B cell (primary cell): ENCODE data around the gene P4HA1. TPM values are rescaled to one million over a fixed set of nuclear protein-coding genes. Genes with fewer than 3 reads are reported as not detected.

Experiments
- ATAC-seq: fragments of 200-7000 bp; cut with Tn5 transposase; one replicate; pipeline ENCODE4 v1.10.0; 2021; ENCODE audit warnings: low read depth, mild to moderate bottlenecking, moderate number of reproducible peaks, moderate library complexity
- CTCF ChIA-PET: fragments of 350-600 bp; sonication (Branson Sonifier 250); formaldehyde crosslinking; loops from one replicate; lab custom pipeline; 2021; ENCODE audit warnings: antibody characterized with exemption, inconsistent platforms; lab: Charles Lee
- POLR2A ChIA-PET: fragments of 350-600 bp; sonication (Branson Sonifier 250); formaldehyde crosslinking; loops from one replicate; lab custom pipeline; 2021; ENCODE audit warnings: antibody characterized with exemption; lab: Charles Lee
- DNase-seq: peaks from one replicate; pipeline ENCODE4 v3.0.0; 2013
- H2AFZ ChIP-seq: 2 replicates; pipeline ENCODE4 v1.6.1; 2012; ENCODE audit warnings: mild to moderate bottlenecking, low read depth, low read length; ENCODE audit not compliant: insufficient read depth, poor library complexity, severe bottlenecking
- H3K27ac ChIP-seq, 2 donors: 1 replicate in 1 of 2; 2 replicates in 1 of 2; pipeline ENCODE4 v1.5.1; 2012 to 2013; ENCODE audit warnings: low read length in 2 of 2, mild to moderate bottlenecking in 2 of 2, moderate library complexity in 1 of 2
- H3K27me3 ChIP-seq, 4 experiments: fragments of 200-600 bp in 1 of 4; sonication (generic) in 1 of 4; replicated peaks in 1 of 4; 1 replicate in 2 of 4; 2 replicates in 2 of 4; pipeline versions ENCODE4 v1.6.1 to v1.7.0; 2013 to 2016; ENCODE audit warnings: low read length in 3 of 4, mild to moderate bottlenecking in 2 of 4, mixed read lengths in 1 of 4, moderate library complexity in 1 of 4; ENCODE audit not compliant: insufficient read depth in 4 of 4, control insufficient read depth in 3 of 4; ENCODE audit errors: control extremely low read depth in 1 of 4
- H3K36me3 ChIP-seq, 2 experiments: replicated peaks in 1 of 2; 1 replicate in 1 of 2; 2 replicates in 1 of 2; pipeline versions ENCODE4 v1.6.1 to v1.7.1; 2013; ENCODE audit warnings: low read length in 1 of 2; ENCODE audit not compliant: insufficient read depth in 2 of 2, control insufficient read depth in 1 of 2; ENCODE audit errors: control extremely low read depth in 1 of 2, extremely low read depth in 1 of 2
- H3K4me1 ChIP-seq, 2 donors: fragments of 200-600 bp in 1 of 2; sonication (generic) in 1 of 2; 1 replicate in 1 of 2; 2 replicates in 1 of 2; pipeline versions ENCODE4 v1.5.1 to v1.6.1; 2013 to 2017; ENCODE audit warnings: low read length in 2 of 2; ENCODE audit not compliant: control insufficient read depth in 2 of 2, insufficient read depth in 2 of 2
- H3K4me2 ChIP-seq: replicated peaks from 2 replicates; pipeline ENCODE3; 2012; ENCODE audit warnings: mild to moderate bottlenecking, low read depth, low read length; ENCODE audit not compliant: poor library complexity, severe bottlenecking
- H3K4me3 ChIP-seq, 5 experiments: fragments of 200-600 bp in 1 of 5; sonication (generic) in 1 of 5; 1 replicate in 3 of 5; 2 replicates in 2 of 5; pipeline versions ENCODE4 v1.5.1 to v1.7.0; 2011 to 2016; ENCODE audit warnings: low read length in 4 of 5, mild to moderate bottlenecking in 4 of 5, low read depth in 2 of 5, control low read depth in 1 of 5, moderate library complexity in 1 of 5; ENCODE audit not compliant: insufficient read depth in 1 of 5; ENCODE audit errors: control extremely low read depth in 1 of 5, extremely low read depth in 1 of 5
- H3K79me2 ChIP-seq: fragments of 200-600 bp; sonication (generic); one replicate; pipeline ENCODE4 v1.6.0; 2016; ENCODE audit warnings: low read length; ENCODE audit not compliant: control insufficient read depth, insufficient read depth
- H3K9ac ChIP-seq: fragments of 200-600 bp; sonication (generic); 2 replicates; pipeline ENCODE4 v1.6.1; 2017; ENCODE audit warnings: mild to moderate bottlenecking, low read length, moderate library complexity
- H3K9me3 ChIP-seq, 3 donors: one replicate each; pipeline versions ENCODE4 v1.6.1 to v1.7.1; 2013; ENCODE audit warnings: low read length in 2 of 3; ENCODE audit not compliant: control insufficient read depth in 2 of 3, insufficient read depth in 1 of 3; ENCODE audit errors: control extremely low read depth in 1 of 3
- H4K20me1 ChIP-seq: 2 replicates; pipeline ENCODE4 v1.6.0; 2012; ENCODE audit warnings: mild to moderate bottlenecking, low read length; ENCODE audit not compliant: insufficient read depth, control insufficient read depth, poor library complexity, severe bottlenecking
- H3K27ac Mint-ChIP-seq: one replicate; pipeline ENCODE4 v1.8.0; 2021; ENCODE audit warnings: mixed read lengths
- H3K27me3 Mint-ChIP-seq: one replicate; pipeline ENCODE4 v1.8.0; 2021; ENCODE audit warnings: mixed read lengths
- H3K4me1 Mint-ChIP-seq: one replicate; pipeline ENCODE4 v1.8.0; 2021; ENCODE audit warnings: mixed read lengths
- H3K4me3 Mint-ChIP-seq: one replicate; pipeline ENCODE4 v1.8.0; 2021; ENCODE audit warnings: mixed read lengths
- H3K9me3 Mint-ChIP-seq: one replicate; pipeline ENCODE4 v1.8.0; 2022; ENCODE audit warnings: mixed read lengths; ENCODE audit not compliant: insufficient read depth
- EZH2 ChIP-seq: IDR thresholded peaks from 2 replicates; pipeline ENCODE4 v1.6.1; 2012; ENCODE audit warnings: borderline replicate concordance, low read depth, mild to moderate bottlenecking, moderate library complexity, low read length; ENCODE audit not compliant: insufficient read depth, poor library complexity, severe bottlenecking
- WGBS: methylation state at CpG from one replicate; pipeline ENCODE4 v1.1.5; 2013; ENCODE audit warnings: missing lambda C conversion rate; ENCODE audit not compliant: insufficient coverage; 5-methylcytosine and 5-hydroxymethylcytosine counted together
- intact Hi-C: fragments of 100-400 bp; cut with micrococcal nuclease; formaldehyde crosslinking; loops from one replicate; pipeline ENCODE4 v1.10.0; 2022
- polyA plus RNA-seq: library from polyadenylated mRNA; depleted of rRNA; stranded (reverse); fragments of >200 nt; gene quantifications from 2 replicates; pipeline ENCODE4 v1.2.3, GENCODE V29; 2012
- total RNA-seq, 2 donors: library from RNA; stranded (reverse); fragments of 120-200 nt in 1 of 2; gene quantifications; 1 replicate in 1 of 2; 2 replicates in 1 of 2; pipeline versions ENCODE4 v1.2.3 to v1.2.4, GENCODE V29; 2013 to 2022
- TF ChIP-seq, protein P1 (sequence below): fragments of 200-600 bp; IDR thresholded peaks from one replicate; pipeline ENCODE4 v1.8.0; 2022; ENCODE audit warnings: antibody characterized with exemption, mild to moderate bottlenecking

The P4HA1 gene
- total and polyA plus RNA-seq, 2 donors (not counting 1 experiment from before 2014, with no cell fraction given) = 12.8 to 19.0 TPM

DNA sequence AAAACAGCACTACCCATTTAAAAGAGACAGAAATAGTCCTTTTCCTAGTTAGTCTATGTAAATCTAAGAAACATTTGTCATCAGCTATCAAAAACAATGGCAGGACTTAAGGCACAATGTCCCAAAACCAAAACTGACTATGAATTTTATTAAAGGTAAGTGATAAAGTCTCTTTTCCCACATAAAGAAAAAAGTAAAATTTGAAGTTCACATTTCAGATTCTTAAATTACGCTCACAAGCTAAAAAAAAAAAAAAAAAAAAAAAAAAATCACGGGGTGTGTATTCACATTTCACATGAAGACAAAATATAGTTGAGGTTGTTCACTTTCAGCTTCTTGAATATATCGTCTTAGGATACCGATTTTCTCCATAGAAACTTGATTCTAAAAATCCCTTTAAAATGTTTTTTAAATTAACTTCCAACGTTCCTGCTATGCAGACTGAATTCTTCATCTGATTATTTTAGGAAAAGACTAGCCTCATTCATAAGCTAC is 1.6 kb downstream of the P4HA1 start:
- DNase-seq = no peak
- Histone ChIP-seq H3K27me3 (no peaks in the 10 kb centered on the region), H3K36me3 (no peaks in the 10 kb centered on the region), H3K27ac (peak overlapping the region; percentile 93 to 98), H4K20me1 (peaks cover 22% of the 10 kb centered on the region), H3K9me3 (no peaks in the 10 kb centered on the region), H3K4me1 (peaks cover 10 to 18% of the 10 kb centered on the region in 2 donors), H3K4me3 (peak overlapping the region; percentile 88 to 98 (median 92)), H3K9ac (peak overlapping the region; percentile 94), H3K79me2 (peaks cover 52% of the 10 kb centered on the region), H3K4me2 (peak overlapping the region; percentile 91), H2AFZ (peak overlapping the region; percentile 78)
- no peak for ATAC-seq
- no CpG with 5 or more reads among the region's 5 CpGs for whole genome bisulfite sequencing
- intact Hi-C loops = loop anchor here (5.0 kb wide), 4 partner anchors 37 to 1732 kb away; partner anchors contain the start of genes KAT6B, MCU and PPP3CB
- H3K27ac Mint-ChIP-seq = no peak overlapping the region
- H3K4me1 Mint-ChIP-seq = peaks cover 30% of the 10 kb centered on the region
- TF ChIP-seq, protein P1, sequence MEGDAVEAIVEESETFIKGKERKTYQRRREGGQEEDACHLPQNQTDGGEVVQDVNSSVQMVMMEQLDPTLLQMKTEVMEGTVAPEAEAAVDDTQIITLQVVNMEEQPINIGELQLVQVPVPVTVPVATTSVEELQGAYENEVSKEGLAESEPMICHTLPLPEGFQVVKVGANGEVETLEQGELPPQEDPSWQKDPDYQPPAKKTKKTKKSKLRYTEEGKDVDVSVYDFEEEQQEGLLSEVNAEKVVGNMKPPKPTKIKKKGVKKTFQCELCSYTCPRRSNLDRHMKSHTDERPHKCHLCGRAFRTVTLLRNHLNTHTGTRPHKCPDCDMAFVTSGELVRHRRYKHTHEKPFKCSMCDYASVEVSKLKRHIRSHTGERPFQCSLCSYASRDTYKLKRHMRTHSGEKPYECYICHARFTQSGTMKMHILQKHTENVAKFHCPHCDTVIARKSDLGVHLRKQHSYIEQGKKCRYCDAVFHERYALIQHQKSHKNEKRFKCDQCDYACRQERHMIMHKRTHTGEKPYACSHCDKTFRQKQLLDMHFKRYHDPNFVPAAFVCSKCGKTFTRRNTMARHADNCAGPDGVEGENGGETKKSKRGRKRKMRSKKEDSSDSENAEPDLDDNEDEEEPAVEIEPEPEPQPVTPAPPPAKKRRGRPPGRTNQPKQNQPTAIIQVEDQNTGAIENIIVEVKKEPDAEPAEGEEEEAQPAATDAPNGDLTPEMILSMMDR = no peak
- TF ChIP-seq EZH2 = no peak
- POLR2A ChIA-PET = interaction anchor here (0.6 to 1.6 kb wide), 4 partner anchors 15 to 403 kb away, joined by 3 to 7 read pairs (median 4); partner anchors contain the start of genes MCU and NUDT13
- H3K9me3 Mint-ChIP-seq = no peaks in the 10 kb centered on the region
- no peaks in the 10 kb centered on the region for H3K27me3 Mint-ChIP-seq
- CTCF ChIA-PET = interaction anchor here (0.6 to 5.4 kb wide), 14 partner anchors 15 to 1897 kb away, joined by 3 to 111 read pairs (median 5); partner anchors contain the start of genes MCU and NUDT13
- peak overlapping the region; percentile 93 for H3K4me3 Mint-ChIP-seq
